ENCODE results near the gene STK24. TPM values are rescaled to one million over a fixed set of nuclear protein-coding genes. Genes with fewer than 3 reads are reported as not detected.

Gene STK24
- total RNA-seq, 3 donors from 2014 or later = 61.3 to 149 (median 71.9) TPM

DNA sequence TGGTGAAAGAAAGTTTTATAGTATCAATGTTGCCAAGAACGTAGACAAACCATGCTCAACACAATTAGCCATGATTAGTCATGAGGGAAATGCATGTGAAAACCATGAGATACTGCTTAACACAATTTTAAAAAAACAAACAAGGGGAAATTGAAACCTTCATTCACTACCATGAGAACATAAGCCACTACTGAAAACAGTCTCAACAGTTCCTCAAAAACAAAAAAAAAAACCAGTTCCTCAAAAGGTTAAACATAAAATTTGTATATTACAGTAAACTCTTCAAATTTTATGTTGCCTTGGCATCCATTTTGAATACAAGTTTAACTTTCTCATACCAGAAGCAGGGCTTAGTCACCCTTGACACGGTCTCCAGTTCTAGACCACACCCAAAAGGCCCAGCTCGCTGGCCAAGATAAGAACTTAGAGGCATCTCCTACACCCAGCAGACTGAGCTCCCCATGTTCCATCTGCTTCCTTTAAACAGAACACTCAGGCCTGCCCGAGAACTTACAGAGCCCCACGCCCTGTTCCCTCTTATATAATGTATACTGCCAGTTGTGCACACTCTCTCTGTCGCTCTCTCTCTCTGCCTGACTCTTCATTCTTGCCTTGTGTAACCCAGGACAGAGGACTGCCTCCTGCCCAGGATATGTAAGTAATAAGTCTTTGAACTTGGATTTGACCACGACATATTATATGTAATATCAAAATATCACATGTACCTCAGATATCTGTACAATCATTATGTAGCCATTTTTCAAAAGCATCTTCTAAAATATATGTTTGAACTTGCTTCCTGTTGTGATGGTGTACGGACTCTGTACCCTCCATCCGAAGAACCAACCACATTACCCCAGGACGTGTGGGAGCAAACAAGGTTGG lies 67.4 kb downstream of the STK24 start:
- DNase-seq (ENCODE audit: low spot score in 2 of 2) = no peak
- Histone ChIP-seq H3K4me1 (peaks cover 3 to 38% of the 10 kb centered on the region in 2 donors), H3K27me3 (no peaks in the 10 kb centered on the region), H3K9me3 (no peaks in the 10 kb centered on the region), H3K4me3 (no peak overlapping the region), H3K36me3 (no peaks in the 10 kb centered on the region), H3K27ac (peak overlapping the region; percentile 12 to 73)
- intact Hi-C loops (cut with DNase I; ENCODE audit: low total_unique reads) = loop anchor here (10.0 kb wide), 1 partner anchor 65 kb away; the partner anchor contains the start of gene STK24
- no peak for TF ChIP-seq POLR2AphosphoS5 (IDR thresholded peaks at IDR 0.05)
- TF ChIP-seq POLR2A (IDR thresholded peaks at IDR 0.05) = no peak
- TF ChIP-seq, protein P1, sequence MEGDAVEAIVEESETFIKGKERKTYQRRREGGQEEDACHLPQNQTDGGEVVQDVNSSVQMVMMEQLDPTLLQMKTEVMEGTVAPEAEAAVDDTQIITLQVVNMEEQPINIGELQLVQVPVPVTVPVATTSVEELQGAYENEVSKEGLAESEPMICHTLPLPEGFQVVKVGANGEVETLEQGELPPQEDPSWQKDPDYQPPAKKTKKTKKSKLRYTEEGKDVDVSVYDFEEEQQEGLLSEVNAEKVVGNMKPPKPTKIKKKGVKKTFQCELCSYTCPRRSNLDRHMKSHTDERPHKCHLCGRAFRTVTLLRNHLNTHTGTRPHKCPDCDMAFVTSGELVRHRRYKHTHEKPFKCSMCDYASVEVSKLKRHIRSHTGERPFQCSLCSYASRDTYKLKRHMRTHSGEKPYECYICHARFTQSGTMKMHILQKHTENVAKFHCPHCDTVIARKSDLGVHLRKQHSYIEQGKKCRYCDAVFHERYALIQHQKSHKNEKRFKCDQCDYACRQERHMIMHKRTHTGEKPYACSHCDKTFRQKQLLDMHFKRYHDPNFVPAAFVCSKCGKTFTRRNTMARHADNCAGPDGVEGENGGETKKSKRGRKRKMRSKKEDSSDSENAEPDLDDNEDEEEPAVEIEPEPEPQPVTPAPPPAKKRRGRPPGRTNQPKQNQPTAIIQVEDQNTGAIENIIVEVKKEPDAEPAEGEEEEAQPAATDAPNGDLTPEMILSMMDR (IDR thresholded peaks at IDR 0.05) = no peak

GRCh38 chr13:98508685-98509084 lies 68.2 kb downstream of the STK24 start:
- no peak for DNase-seq (ENCODE audit: low spot score in 2 of 2)
- peaks cover 3 to 43% of the 10 kb centered on the region in 2 donors for H3K4me1 ChIP-seq
- H3K9me3 ChIP-seq = no peaks in the 10 kb centered on the region
- no peaks in the 10 kb centered on the region for H3K36me3 ChIP-seq
- intact Hi-C loops (cut with DNase I; ENCODE audit: low total_unique reads) = loop anchor here (10.0 kb wide), 1 partner anchor 66 kb away; the partner anchor contains the start of gene STK24
- no peak overlapping the region for H3K4me3 ChIP-seq
- no peaks in the 10 kb centered on the region for H3K27me3 ChIP-seq
- peak overlapping the region; percentile 12 to 49 for H3K27ac ChIP-seq
- TF ChIP-seq POLR2AphosphoS5 (IDR thresholded peaks at IDR 0.05) = no peak
- TF ChIP-seq, protein P1 (IDR thresholded peaks at IDR 0.05) = no peak
- no peak for TF ChIP-seq POLR2A (IDR thresholded peaks at IDR 0.05)

- intact Hi-C loops (cut with DNase I; ENCODE audit: low total_unique reads) = loop anchor here (10.0 kb wide), 1 partner anchor 67 kb away; the partner anchor contains the start of gene STK24
- DNase-seq (ENCODE audit: low spot score in 2 of 2) = no peak
- Histone ChIP-seq H3K36me3 (no peaks in the 10 kb centered on the region), H3K4me3 (no peak overlapping the region), H3K27ac (peak overlapping the region; percentile 12 to 49), H3K4me1 (peaks cover 3 to 47% of the 10 kb centered on the region in 2 donors), H3K9me3 (no peaks in the 10 kb centered on the region), H3K27me3 (no peaks in the 10 kb centered on the region)
- TF ChIP-seq POLR2A (IDR thresholded peaks at IDR 0.05) = no peak
- no peak for TF ChIP-seq POLR2AphosphoS5 (IDR thresholded peaks at IDR 0.05)
- TF ChIP-seq, protein P1 (IDR thresholded peaks at IDR 0.05) = no peak
These were observed 68.6 kb downstream of the STK24 start for GRCh38 chr13:98508280-98508679.

DNA sequence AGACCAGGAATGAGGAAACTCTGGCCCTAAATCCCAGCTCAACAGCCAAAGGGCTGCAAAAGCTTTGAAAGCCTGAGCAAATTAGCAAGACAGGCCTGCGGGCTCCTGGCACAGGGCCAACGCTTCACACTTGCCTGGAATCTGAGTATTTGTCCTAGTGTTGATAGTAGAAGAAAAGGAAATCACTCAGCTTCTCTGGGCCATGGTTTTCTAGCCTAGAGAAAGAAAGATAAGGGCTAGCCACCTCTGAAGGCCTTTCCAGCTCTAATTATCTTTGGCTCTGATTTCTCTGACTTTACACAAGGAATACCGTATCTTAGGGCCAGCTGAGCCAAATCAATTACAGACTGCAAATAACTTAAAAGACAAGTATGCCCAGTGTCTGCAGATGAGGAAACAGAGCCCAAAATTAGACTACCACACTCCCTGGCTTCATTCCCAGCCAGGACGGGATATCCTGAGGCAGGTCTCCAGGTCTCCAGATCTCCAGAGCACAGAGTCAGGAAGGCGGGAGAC lies 69.6 kb downstream of the STK24 start:
- Histone ChIP-seq H3K9me3 (no peaks in the 10 kb centered on the region), H3K4me1 (peaks cover 3 to 48% of the 10 kb centered on the region in 2 donors), H3K27ac (peak overlapping the region; percentile 64 to 69), H3K27me3 (no peaks in the 10 kb centered on the region), H3K36me3 (no peaks in the 10 kb centered on the region), H3K4me3 (no peak overlapping the region)
- peak; percentile 74 to 76 for DNase-seq (ENCODE audit: low spot score in 2 of 2)
- peak in 1 of 3 donors; percentile 11 for TF ChIP-seq POLR2AphosphoS5 (IDR thresholded peaks at IDR 0.05)
- TF ChIP-seq, protein P1 (IDR thresholded peaks at IDR 0.05) = no peak
- intact Hi-C loops (cut with DNase I; ENCODE audit: low total_unique reads) = loop anchor here (10.0 kb wide), 1 partner anchor 67 kb away; the partner anchor contains the start of gene STK24

All from breast epithelium (tissue), 4 donors.